Measurements from ENCODE around the gene BCO1.

DNA sequence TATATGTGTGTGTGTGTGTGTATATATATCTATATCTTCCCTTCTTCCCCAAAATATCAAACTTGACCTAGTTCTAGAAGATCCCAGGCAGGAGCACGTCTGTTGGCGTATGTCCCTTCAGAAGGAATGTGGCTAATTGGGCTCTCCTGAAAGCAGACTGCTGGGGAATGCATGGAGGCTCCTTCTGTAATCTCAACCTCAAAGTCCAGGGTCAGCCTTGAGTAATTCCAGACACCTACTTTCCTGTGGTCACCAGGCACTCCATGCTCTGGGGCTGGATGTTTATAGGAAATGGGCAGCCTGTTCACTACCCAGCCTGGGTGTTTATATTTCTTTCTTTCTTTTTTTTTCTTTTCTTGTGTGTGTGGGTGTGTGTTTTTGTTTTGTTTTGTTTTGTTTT lies 13.4 kb downstream of the BCO1 start:
- TF ChIP-seq, protein P1, sequence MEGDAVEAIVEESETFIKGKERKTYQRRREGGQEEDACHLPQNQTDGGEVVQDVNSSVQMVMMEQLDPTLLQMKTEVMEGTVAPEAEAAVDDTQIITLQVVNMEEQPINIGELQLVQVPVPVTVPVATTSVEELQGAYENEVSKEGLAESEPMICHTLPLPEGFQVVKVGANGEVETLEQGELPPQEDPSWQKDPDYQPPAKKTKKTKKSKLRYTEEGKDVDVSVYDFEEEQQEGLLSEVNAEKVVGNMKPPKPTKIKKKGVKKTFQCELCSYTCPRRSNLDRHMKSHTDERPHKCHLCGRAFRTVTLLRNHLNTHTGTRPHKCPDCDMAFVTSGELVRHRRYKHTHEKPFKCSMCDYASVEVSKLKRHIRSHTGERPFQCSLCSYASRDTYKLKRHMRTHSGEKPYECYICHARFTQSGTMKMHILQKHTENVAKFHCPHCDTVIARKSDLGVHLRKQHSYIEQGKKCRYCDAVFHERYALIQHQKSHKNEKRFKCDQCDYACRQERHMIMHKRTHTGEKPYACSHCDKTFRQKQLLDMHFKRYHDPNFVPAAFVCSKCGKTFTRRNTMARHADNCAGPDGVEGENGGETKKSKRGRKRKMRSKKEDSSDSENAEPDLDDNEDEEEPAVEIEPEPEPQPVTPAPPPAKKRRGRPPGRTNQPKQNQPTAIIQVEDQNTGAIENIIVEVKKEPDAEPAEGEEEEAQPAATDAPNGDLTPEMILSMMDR (IDR thresholded peaks at IDR 0.05), result no peak
- no peak for TF ChIP-seq POLR2AphosphoS5 (IDR thresholded peaks at IDR 0.05)
- TF ChIP-seq POLR2A (IDR thresholded peaks at IDR 0.05), result no peak

All from prostate gland (tissue), 2 donors.